ENCODE measurements around the gene SERINC1. TPM values are rescaled to one million over a fixed set of nuclear protein-coding genes. Genes with fewer than 3 reads are reported as not detected.
"Not testable (repeated sequence)": the region's sequence is repeated elsewhere in the genome, so short reads cannot be mapped to it uniquely, and the experiment has no call there.

Gene SERINC1
- total RNA-seq, 1 donor from 2014 or later: 216 TPM

GRCh38 chr6:122476131-122476530 lies 4.5 kb upstream of the SERINC1 start:
- intact Hi-C loops (cut with DNase I): no loop called here
- no peak overlapping the region for H3K4me3 ChIP-seq

GRCh38 chr6:122472022-122472340 lies 374 bp upstream of the SERINC1 start:
- DNase-seq (no peak), ATAC-seq (peak; percentile 62 to 63)
- intact Hi-C loops (cut with DNase I): no loop called here
- Histone ChIP-seq H3K4me1 (peaks cover 40% of the 10 kb centered on the region), H3K27ac (peak overlapping the region; percentile 98), H3K36me3 (no peaks in the 10 kb centered on the region), H3K27me3 (ENCODE audit: low read depth) (no peaks in the 10 kb centered on the region), H3K4me3 (peak overlapping the region; percentile 79), H3K9me3 (no peaks in the 10 kb centered on the region)
- no peak for TF ChIP-seq CTCF (IDR thresholded peaks at IDR 0.05)

More at GRCh38 chr6:122476131-122476530, 4.5 kb upstream of the SERINC1 start:
- Histone ChIP-seq H3K27me3 (ENCODE audit: low read depth) (no peaks in the 10 kb centered on the region), H3K9me3 (no peaks in the 10 kb centered on the region), H3K27ac (no peak overlapping the region), H3K36me3 (no peaks in the 10 kb centered on the region), H3K4me1 (peaks cover 7% of the 10 kb centered on the region)
- peak; percentile 45 for TF ChIP-seq CTCF (IDR thresholded peaks at IDR 0.05)
- no peak for DNase-seq
- no peak for ATAC-seq

GRCh38 chr6:122461885-122462284 lies 9.7 kb downstream of the SERINC1 start:
- Histone ChIP-seq H3K27ac (no peak overlapping the region), H3K27me3 (ENCODE audit: low read depth) (no peaks in the 10 kb centered on the region), H3K4me1 (peaks cover 70% of the 10 kb centered on the region), H3K36me3 (peaks cover 34% of the 10 kb centered on the region), H3K4me3 (no peak overlapping the region), H3K9me3 (no peaks in the 10 kb centered on the region)
- TF ChIP-seq CTCF (IDR thresholded peaks at IDR 0.05): no peak
- intact Hi-C loops (cut with DNase I): no loop called here
- ATAC-seq (no peak), DNase-seq (no peak)

- H3K9me3 ChIP-seq; H3K27me3 ChIP-seq (ENCODE audit: low read depth); DNase-seq; H3K4me3 ChIP-seq; ATAC-seq; H3K27ac ChIP-seq; intact Hi-C loops (cut with DNase I): not testable (repeated sequence)
- Histone ChIP-seq H3K36me3 (peaks cover 39% of the 10 kb centered on the region), H3K4me1 (peaks cover 52% of the 10 kb centered on the region)
These were observed 11.7 kb downstream of the SERINC1 start for GRCh38 chr6:122459865-122460416.

GRCh38 chr6:122459240-122459639 lies 12.4 kb downstream of the SERINC1 start:
- Histone ChIP-seq H3K9me3 (no peaks in the 10 kb centered on the region), H3K27ac (no peak overlapping the region), H3K36me3 (peaks cover 42% of the 10 kb centered on the region), H3K4me3 (no peak overlapping the region), H3K27me3 (ENCODE audit: low read depth) (no peaks in the 10 kb centered on the region), H3K4me1 (peaks cover 45% of the 10 kb centered on the region)
- no peak for TF ChIP-seq CTCF (IDR thresholded peaks at IDR 0.05)
- no peak for DNase-seq
- intact Hi-C loops (cut with DNase I): no loop called here
- ATAC-seq: no peak

GRCh38 chr6:122458087-122458486 lies 13.5 kb downstream of the SERINC1 start:
- Histone ChIP-seq H3K27me3 (ENCODE audit: low read depth) (no peaks in the 10 kb centered on the region), H3K36me3 (peaks cover 54% of the 10 kb centered on the region), H3K4me3 (no peak overlapping the region), H3K9me3 (no peaks in the 10 kb centered on the region), H3K27ac (no peak overlapping the region), H3K4me1 (peaks cover 41% of the 10 kb centered on the region)
- no peak for TF ChIP-seq CTCF (IDR thresholded peaks at IDR 0.05)
- intact Hi-C loops (cut with DNase I): no loop called here
- no peak for ATAC-seq
- no peak for DNase-seq

GRCh38 chr6:122455116-122455515 lies 16.5 kb downstream of the SERINC1 start:
- H3K4me3 ChIP-seq; H3K27ac ChIP-seq; DNase-seq; H3K27me3 ChIP-seq (ENCODE audit: low read depth); H3K9me3 ChIP-seq; intact Hi-C loops (cut with DNase I); ATAC-seq: not testable (repeated sequence)
- peaks cover 83% of the 10 kb centered on the region for H3K36me3 ChIP-seq
- H3K4me1 ChIP-seq: peaks cover 19% of the 10 kb centered on the region
